Measurements from ENCODE around the gene VKORC1L1. TPM values are rescaled to one million over a fixed set of nuclear protein-coding genes. Genes with fewer than 3 reads are reported as not detected.

VKORC1L1 gene
- total and polyA plus RNA-seq, 2 donors, result 6.0 to 8.5 TPM

DNA sequence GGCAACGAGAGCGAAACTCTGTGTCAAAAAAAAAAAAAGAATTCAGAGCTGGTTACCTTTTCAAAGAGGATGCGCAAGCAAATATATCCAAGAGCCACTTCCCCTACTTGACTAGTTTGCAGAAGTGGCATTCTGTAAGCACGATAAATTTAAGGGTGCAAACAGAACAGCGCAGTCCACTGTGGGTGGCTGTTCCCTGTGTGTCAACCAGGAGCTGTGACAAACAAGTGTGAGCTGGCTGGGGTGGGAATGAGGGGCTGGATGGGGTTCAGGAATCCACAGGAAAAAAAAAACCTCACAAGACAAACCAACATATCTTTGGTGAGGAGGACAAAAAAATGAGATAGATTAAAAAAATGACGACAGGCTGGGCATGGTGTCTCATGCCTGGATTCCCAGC lies 93.3 kb downstream of the VKORC1L1 start:
- 97% methylated on average over 6 of the region's 6 CpGs for WGBS
- H3K4me1 ChIP-seq (ENCODE audit: control insufficient read depth in 2 of 2, insufficient read depth in 2 of 2, low read length in 2 of 2), result no peaks in the 10 kb centered on the region
- no peak for DNase-seq (ENCODE audit: low read depth in 6 of 9, low spot score in 9 of 9)
- peaks cover 80 to 95% of the 10 kb centered on the region in 2 donors for H3K36me3 ChIP-seq (ENCODE audit: control insufficient read depth in 2 of 2, insufficient read depth in 2 of 2, low read length in 1 of 2)
- no peaks in the 10 kb centered on the region for H3K9me3 ChIP-seq (ENCODE audit: control insufficient read depth in 2 of 2, insufficient read depth in 1 of 2, low read length in 1 of 2)
- no peak overlapping the region for H3K27ac ChIP-seq (ENCODE audit: low read depth in 1 of 2, low read length in 1 of 2)
- H3K4me3 ChIP-seq (ENCODE audit: low read length in 2 of 2), result no peak overlapping the region
- H3K27me3 ChIP-seq (ENCODE audit: control insufficient read depth in 2 of 2, insufficient read depth in 1 of 2, low read length in 1 of 2), result no peaks in the 10 kb centered on the region

DNA sequence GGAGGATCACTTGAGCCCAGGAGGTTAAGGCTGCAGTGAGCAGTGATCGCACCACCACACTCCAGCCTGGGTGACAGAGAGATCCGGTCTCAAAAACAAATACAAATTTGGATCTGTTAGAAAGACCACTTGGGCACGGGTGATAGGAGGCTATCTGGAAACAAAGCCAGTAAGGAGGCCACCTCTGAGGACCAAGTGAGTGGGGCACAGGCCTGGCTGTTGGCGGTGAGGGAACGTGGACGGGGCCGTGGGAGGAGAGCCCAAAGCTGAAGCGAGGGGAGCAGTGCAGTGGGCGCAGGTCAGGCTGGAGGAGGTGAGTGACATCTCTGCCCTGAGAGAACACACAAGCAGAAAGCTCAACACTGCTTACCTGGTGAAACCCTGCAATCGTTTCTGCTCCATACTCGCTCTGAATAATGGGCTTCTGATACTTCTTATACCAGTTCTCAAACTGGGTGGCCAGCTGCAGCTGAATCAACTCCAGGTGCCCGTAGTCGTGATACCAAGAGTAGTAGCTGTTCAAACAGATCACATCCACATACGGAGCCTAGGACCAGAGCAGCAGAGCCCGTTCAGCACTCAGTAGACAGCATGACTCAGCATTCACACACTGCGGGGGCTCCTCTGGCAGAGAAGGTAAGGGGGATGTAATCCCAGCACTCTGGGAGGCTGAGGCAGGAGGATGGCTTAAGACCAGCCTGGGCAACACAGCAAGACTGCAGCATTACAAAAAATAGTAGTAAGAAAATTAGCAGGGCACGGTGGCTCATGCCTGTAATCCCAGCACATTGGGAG lies 94.7 kb downstream of the VKORC1L1 start:
- no peak overlapping the region for H3K4me3 ChIP-seq (ENCODE audit: low read length in 2 of 2)
- 98% methylated on average over 17 of the region's 17 CpGs for WGBS
- no peaks in the 10 kb centered on the region for H3K27me3 ChIP-seq (ENCODE audit: control insufficient read depth in 2 of 2, insufficient read depth in 1 of 2, low read length in 1 of 2)
- H3K27ac ChIP-seq (ENCODE audit: low read depth in 1 of 2, low read length in 1 of 2), result no peak overlapping the region
- DNase-seq (ENCODE audit: low read depth in 6 of 9, low spot score in 9 of 9), result no peak
- H3K9me3 ChIP-seq (ENCODE audit: control insufficient read depth in 2 of 2, insufficient read depth in 1 of 2, low read length in 1 of 2), result no peaks in the 10 kb centered on the region
- H3K4me1 ChIP-seq (ENCODE audit: control insufficient read depth in 2 of 2, insufficient read depth in 2 of 2, low read length in 2 of 2), result no peaks in the 10 kb centered on the region
- peaks cover 81 to 93% of the 10 kb centered on the region in 2 donors for H3K36me3 ChIP-seq (ENCODE audit: control insufficient read depth in 2 of 2, insufficient read depth in 2 of 2, low read length in 1 of 2)

- H3K9me3 ChIP-seq (ENCODE audit: control insufficient read depth in 2 of 2, insufficient read depth in 1 of 2, low read length in 1 of 2), result no peaks in the 10 kb centered on the region
- no peaks in the 10 kb centered on the region for H3K4me1 ChIP-seq (ENCODE audit: control insufficient read depth in 2 of 2, insufficient read depth in 2 of 2, low read length in 2 of 2)
- no peak for DNase-seq (ENCODE audit: low read depth in 6 of 9, low spot score in 9 of 9)
- 98% methylated on average over 26 of the region's 26 CpGs for WGBS
- no peak overlapping the region for H3K27ac ChIP-seq (ENCODE audit: low read depth in 1 of 2, low read length in 1 of 2)
- H3K4me3 ChIP-seq (ENCODE audit: low read length in 2 of 2), result no peak overlapping the region
- no peaks in the 10 kb centered on the region for H3K27me3 ChIP-seq (ENCODE audit: control insufficient read depth in 2 of 2, insufficient read depth in 1 of 2, low read length in 1 of 2)
- H3K36me3 ChIP-seq (ENCODE audit: control insufficient read depth in 2 of 2, insufficient read depth in 2 of 2, low read length in 1 of 2), result peaks cover 81 to 93% of the 10 kb centered on the region in 2 donors
Observed at GRCh38 chr7:65968256-65969185, 95.6 kb downstream of the VKORC1L1 start.

DNA sequence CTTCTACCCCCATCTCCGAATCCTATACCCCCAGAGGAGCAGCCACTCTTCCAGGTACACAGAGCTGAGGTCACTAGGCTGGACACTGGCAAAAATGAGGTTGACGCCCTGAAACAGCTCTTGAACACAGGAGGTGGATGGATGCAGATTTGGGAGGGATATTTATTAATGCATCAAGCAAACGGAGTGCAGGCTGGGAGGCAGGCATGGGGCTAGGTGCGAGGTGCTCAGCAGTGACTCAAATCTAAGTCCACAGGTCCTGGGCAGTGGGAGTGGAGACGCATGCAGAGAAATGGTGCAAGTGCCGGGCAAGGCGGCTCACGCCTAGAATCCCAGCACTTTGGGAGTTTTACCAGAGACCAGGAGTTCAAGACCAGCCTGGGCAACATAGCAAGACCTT lies 98.1 kb downstream of the VKORC1L1 start:
- Histone ChIP-seq H3K9me3 (ENCODE audit: control insufficient read depth in 2 of 2, insufficient read depth in 1 of 2, low read length in 1 of 2) (no peaks in the 10 kb centered on the region), H3K27me3 (ENCODE audit: control insufficient read depth in 2 of 2, insufficient read depth in 1 of 2, low read length in 1 of 2) (no peaks in the 10 kb centered on the region), H3K27ac (ENCODE audit: low read depth in 1 of 2, low read length in 1 of 2) (no peak overlapping the region), H3K4me3 (ENCODE audit: low read length in 2 of 2) (no peak overlapping the region), H3K4me1 (ENCODE audit: control insufficient read depth in 2 of 2, insufficient read depth in 2 of 2, low read length in 2 of 2) (no peaks in the 10 kb centered on the region), H3K36me3 (ENCODE audit: control insufficient read depth in 2 of 2, insufficient read depth in 2 of 2, low read length in 1 of 2) (peaks cover 81 to 93% of the 10 kb centered on the region in 2 donors)
- 99% methylated on average over 8 of the region's 8 CpGs for WGBS
- no peak for DNase-seq (ENCODE audit: low read depth in 6 of 9, low spot score in 9 of 9)

- DNase-seq (ENCODE audit: low read depth in 6 of 9, low spot score in 9 of 9), result no peak
- WGBS, result 98% methylated on average over 13 of the region's 13 CpGs
- no peaks in the 10 kb centered on the region for H3K4me1 ChIP-seq (ENCODE audit: control insufficient read depth in 2 of 2, insufficient read depth in 2 of 2, low read length in 2 of 2)
Observed at GRCh38 chr7:65972976-65973375, 100.1 kb downstream of the VKORC1L1 start.

DNA sequence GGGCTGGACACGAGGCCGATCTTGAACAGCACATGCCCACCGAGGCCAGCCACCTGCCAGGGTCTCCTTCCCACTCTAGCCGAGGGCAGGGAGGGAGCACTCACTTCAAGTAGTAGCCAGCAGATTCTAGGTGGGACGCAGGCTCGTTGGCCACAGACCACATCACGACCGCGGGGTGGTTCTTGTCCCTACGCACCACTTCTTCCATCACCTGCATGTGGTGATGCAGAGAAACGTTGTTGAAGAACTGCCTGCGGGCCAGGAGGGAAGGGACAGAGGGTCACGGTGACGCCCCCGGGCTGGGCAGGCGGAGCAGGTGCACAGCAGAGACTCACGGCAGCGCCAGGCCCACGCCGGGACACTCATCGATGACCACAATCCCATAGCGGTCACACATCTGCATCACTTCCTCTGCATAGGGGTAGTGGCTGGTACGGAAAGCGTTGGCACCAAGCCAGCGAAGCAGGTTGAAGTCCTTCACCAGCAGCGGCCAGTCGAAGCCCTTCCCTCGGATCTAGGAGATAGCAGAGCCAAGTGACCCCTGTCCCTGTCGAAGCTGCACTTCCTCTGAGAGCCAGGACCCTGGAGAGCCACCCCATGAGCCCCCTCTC lies 101.4 kb downstream of the VKORC1L1 start:
- no peak overlapping the region for H3K27ac ChIP-seq (ENCODE audit: low read depth in 1 of 2, low read length in 1 of 2)
- no peaks in the 10 kb centered on the region for H3K4me1 ChIP-seq (ENCODE audit: control insufficient read depth in 2 of 2, insufficient read depth in 2 of 2, low read length in 2 of 2)
- peaks cover 68 to 78% of the 10 kb centered on the region in 2 donors for H3K36me3 ChIP-seq (ENCODE audit: control insufficient read depth in 2 of 2, insufficient read depth in 2 of 2, low read length in 1 of 2)
- H3K27me3 ChIP-seq (ENCODE audit: control insufficient read depth in 2 of 2, insufficient read depth in 1 of 2, low read length in 1 of 2), result no peaks in the 10 kb centered on the region
- H3K9me3 ChIP-seq (ENCODE audit: control insufficient read depth in 2 of 2, insufficient read depth in 1 of 2, low read length in 1 of 2), result no peaks in the 10 kb centered on the region
- 98% methylated on average over 29 of the region's 29 CpGs for WGBS
- no peak for DNase-seq (ENCODE audit: low read depth in 6 of 9, low spot score in 9 of 9)
- no peak overlapping the region for H3K4me3 ChIP-seq (ENCODE audit: low read length in 2 of 2)

More at GRCh38 chr7:65972976-65973375, 100.1 kb downstream of the VKORC1L1 start:
- H3K9me3 ChIP-seq (ENCODE audit: control insufficient read depth in 2 of 2, insufficient read depth in 1 of 2, low read length in 1 of 2), result no peaks in the 10 kb centered on the region
- H3K27ac ChIP-seq (ENCODE audit: low read depth in 1 of 2, low read length in 1 of 2), result no peak overlapping the region
- H3K27me3 ChIP-seq (ENCODE audit: control insufficient read depth in 2 of 2, insufficient read depth in 1 of 2, low read length in 1 of 2), result no peaks in the 10 kb centered on the region
- H3K4me3 ChIP-seq (ENCODE audit: low read length in 2 of 2), result no peak overlapping the region
- H3K36me3 ChIP-seq (ENCODE audit: control insufficient read depth in 2 of 2, insufficient read depth in 2 of 2, low read length in 1 of 2), result peaks cover 72 to 84% of the 10 kb centered on the region in 2 donors

DNA sequence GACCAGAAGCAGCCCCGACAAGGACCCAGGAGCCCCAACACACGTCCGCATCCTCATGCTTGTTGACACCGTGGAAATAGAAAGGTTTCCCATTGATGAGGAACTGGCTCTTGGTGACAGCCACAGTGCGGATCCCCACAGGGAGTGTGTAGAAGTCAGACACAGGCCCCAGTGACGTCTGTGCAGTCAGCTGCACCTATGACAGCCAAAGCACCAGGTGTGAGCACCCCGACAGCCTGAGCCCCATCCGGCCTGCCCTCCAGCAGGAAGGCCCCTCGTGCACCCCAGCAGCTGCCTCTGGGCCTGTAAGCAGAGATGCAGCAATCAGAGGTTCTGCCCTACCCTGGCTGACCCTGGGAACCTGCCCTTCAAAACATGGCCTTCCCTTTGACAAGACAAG lies 102.0 kb downstream of the VKORC1L1 start:
- no peak for DNase-seq (ENCODE audit: low read depth in 6 of 9, low spot score in 9 of 9)
- Histone ChIP-seq H3K36me3 (ENCODE audit: control insufficient read depth in 2 of 2, insufficient read depth in 2 of 2, low read length in 1 of 2) (peaks cover 66 to 78% of the 10 kb centered on the region in 2 donors), H3K9me3 (ENCODE audit: control insufficient read depth in 2 of 2, insufficient read depth in 1 of 2, low read length in 1 of 2) (no peaks in the 10 kb centered on the region), H3K4me1 (ENCODE audit: control insufficient read depth in 2 of 2, insufficient read depth in 2 of 2, low read length in 2 of 2) (no peaks in the 10 kb centered on the region), H3K27me3 (ENCODE audit: control insufficient read depth in 2 of 2, insufficient read depth in 1 of 2, low read length in 1 of 2) (no peaks in the 10 kb centered on the region), H3K27ac (ENCODE audit: low read depth in 1 of 2, low read length in 1 of 2) (no peak overlapping the region), H3K4me3 (ENCODE audit: low read length in 2 of 2) (no peak overlapping the region)
- 89% methylated on average over 9 of the region's 9 CpGs for WGBS

- no peak overlapping the region for H3K4me3 ChIP-seq (ENCODE audit: low read length in 2 of 2)
- H3K4me1 ChIP-seq (ENCODE audit: control insufficient read depth in 2 of 2, insufficient read depth in 2 of 2, low read length in 2 of 2), result peaks cover 2 to 7% of the 10 kb centered on the region in 2 donors
- DNase-seq (ENCODE audit: low read depth in 6 of 9, low spot score in 9 of 9), result no peak
- no peak overlapping the region for H3K27ac ChIP-seq (ENCODE audit: low read depth in 1 of 2, low read length in 1 of 2)
- H3K36me3 ChIP-seq (ENCODE audit: control insufficient read depth in 2 of 2, insufficient read depth in 2 of 2, low read length in 1 of 2), result peaks cover 62 to 73% of the 10 kb centered on the region in 2 donors
- 98% methylated on average over 11 of the region's 11 CpGs for WGBS
- H3K27me3 ChIP-seq (ENCODE audit: control insufficient read depth in 2 of 2, insufficient read depth in 1 of 2, low read length in 1 of 2), result no peaks in the 10 kb centered on the region
- no peaks in the 10 kb centered on the region for H3K9me3 ChIP-seq (ENCODE audit: control insufficient read depth in 2 of 2, insufficient read depth in 1 of 2, low read length in 1 of 2)
Observed at GRCh38 chr7:65975814-65976445, 103.1 kb downstream of the VKORC1L1 start.

Data from thymus (tissue), 11 donors.